Non-pigmented ciliary epithelial cell (primary cell): ENCODE results near the gene LHX4.

Source experiments
- DNase-seq: peaks from one replicate; pipeline ENCODE4 v3.0.0-alpha.2; 2010; ENCODE audit warnings: low read depth

LHX4 gene

GRCh38 chr1:180309338-180309737 lies 79.3 kb downstream of the LHX4 start:
- peak; percentile 47 for DNase-seq

- DNase-seq: no peak
Measured at GRCh38 chr1:180310095-180310494, 80.0 kb downstream of the LHX4 start.

- DNase-seq: no peak
Measured at GRCh38 chr1:180311011-180311730, 81.1 kb downstream of the LHX4 start.

- no peak for DNase-seq
Measured at GRCh38 chr1:180312926-180313325, 82.9 kb downstream of the LHX4 start.

GRCh38 chr1:180327089-180327488 lies 97.0 kb downstream of the LHX4 start:
- DNase-seq: no peak
